LNCaP clone FGC (cell line): Measurements from ENCODE around the gene RUVBL2.

Experiments used
- DNase-seq: peaks from one replicate; pipeline ENCODE4 v3.0.0-alpha.2; 2011; ENCODE audit warnings: low read depth
- H3K4me3 ChIP-seq: 2 replicates; pipeline ENCODE4 v1.5.1; 2011; ENCODE audit warnings: mild to moderate bottlenecking, low read depth, low read length, control low read depth
- CTCF ChIP-seq: IDR thresholded peaks from 2 replicates; pipeline ENCODE4 v1.5.1; 2012; ENCODE audit warnings: mild to moderate bottlenecking; ENCODE audit not compliant: control insufficient read depth, insufficient read depth; ENCODE audit errors: extremely low read depth

RUVBL2 gene

GRCh38 chr19:48964205-48965039 lies 29.3 kb upstream of the RUVBL2 start:
- H3K4me3 ChIP-seq: peak overlapping the region; percentile 71
- DNase-seq: no peak
- no peak for TF ChIP-seq CTCF

- TF ChIP-seq CTCF: no peak
- H3K4me3 ChIP-seq: peak within 1 kb of the TSS; percentile 71
- DNase-seq: peak; percentile 61
These were observed 28.5 kb upstream of the RUVBL2 start, which contains the start of gene FTL for GRCh38 chr19:48965040-48965805. FTL (plus strand) TSS chr19:48965309; CDS start chr19:48965508, 199 bp downstream.

- H3K4me3 ChIP-seq: peak overlapping the region; percentile 71
- no peak for TF ChIP-seq CTCF
- DNase-seq: peak; percentile 40
These were observed 27.7 kb upstream of the RUVBL2 start for GRCh38 chr19:48965806-48966540.

- TF ChIP-seq CTCF: no peak
- DNase-seq: no peak
These were observed 26.9 kb upstream of the RUVBL2 start for GRCh38 chr19:48966541-48967345.

GRCh38 chr19:48967346-48968178 lies 26.1 kb upstream of the RUVBL2 start:
- no peak overlapping the region for H3K4me3 ChIP-seq
- TF ChIP-seq CTCF: no peak
- DNase-seq: no peak

More at GRCh38 chr19:48966541-48967345, 26.9 kb upstream of the RUVBL2 start:
- peak overlapping the region; percentile 71 for H3K4me3 ChIP-seq
